Endothelial cell of umbilical vein (primary cell): Measurements from ENCODE around the gene SLC7A8. TPM values are rescaled to one million over a fixed set of nuclear protein-coding genes. Genes with fewer than 3 reads are reported as not detected.

Source experiments
- BruUV-seq: library from RNA; stranded (reverse); fragments of 400-500 nt; replicated peaks from 2 replicates; lab custom pipeline; 2021; lab: Mats Ljungman, UMichigan
- CTCF ChIA-PET: fragments of 300-600, 350-600 bp; sonication (Branson Sonifier 250); formaldehyde crosslinking; loops from one replicate; lab custom pipeline; 2021; ENCODE audit warnings: antibody characterized with exemption, inconsistent platforms; lab: Charles Lee
- POLR2A ChIA-PET: fragments of 300-600, 350-600 bp; sonication (Branson Sonifier 250); formaldehyde crosslinking; loops from one replicate; lab custom pipeline; 2021; ENCODE audit warnings: antibody characterized with exemption, inconsistent platforms; lab: Charles Lee
- DNase-seq: peaks from one replicate; pipeline ENCODE4 v3.0.0-alpha.2; 2011; ENCODE audit warnings: low read depth, low spot score
- FAIRE-seq: peaks from 2 replicates; lab custom pipeline; 2011; peaks lifted over from hg19 to GRCh38; lab: Jason Lieb, UNC
- H2AFZ ChIP-seq: 2 replicates; pipeline ENCODE4 v1.6.0; 2012; ENCODE audit warnings: low read depth, low read length, control low read depth, inconsistent platforms
- H3K27ac ChIP-seq: 2 replicates; pipeline ENCODE4 v1.5.1; 2011; ENCODE audit warnings: low read depth, mild to moderate bottlenecking, control low read depth, low read length, moderate library complexity; ENCODE audit not compliant: insufficient read depth
- H3K27me3 ChIP-seq, 2 experiments: 2 replicates each; pipeline versions ENCODE4 v1.6.0 to v1.6.1; 2011; ENCODE audit warnings: low read length in 2 of 2, mixed read lengths in 1 of 2; ENCODE audit not compliant: control insufficient read depth in 2 of 2, insufficient read depth in 2 of 2
- H3K36me3 ChIP-seq, 2 experiments: 2 replicates in 1 of 2; 3 replicates in 1 of 2; pipeline ENCODE4 v1.5.1; 2011; ENCODE audit warnings: low read length in 2 of 2, mild to moderate bottlenecking in 1 of 2, moderate library complexity in 1 of 2; ENCODE audit not compliant: control insufficient read depth in 2 of 2, insufficient read depth in 2 of 2; ENCODE audit errors: extremely low read depth in 1 of 2
- H3K4me1 ChIP-seq: 3 replicates; pipeline ENCODE4 v1.5.1; 2011; ENCODE audit warnings: mild to moderate bottlenecking, low read length; ENCODE audit not compliant: control insufficient read depth, insufficient read depth; ENCODE audit errors: extremely low read depth
- H3K4me2 ChIP-seq: 2 replicates; pipeline ENCODE4 v1.6.1; 2011; ENCODE audit warnings: low read length, control low read depth, mixed read lengths; ENCODE audit not compliant: insufficient read depth
- H3K4me3 ChIP-seq, 3 experiments: fragments of 200-600 bp in 1 of 3; sonication (generic), shearing (Covaris generic) in 1 of 3; replicated peaks in 1 of 3; 2 replicates each; pipeline ENCODE4 v1.5.1; 2011 to 2016; ENCODE audit warnings: control low read depth in 3 of 3, low read length in 3 of 3, mild to moderate bottlenecking in 2 of 3, inconsistent platforms in 1 of 3, low read depth in 1 of 3, moderate library complexity in 1 of 3; ENCODE audit not compliant: insufficient read depth in 1 of 3
- H3K79me2 ChIP-seq: 2 replicates; pipeline ENCODE4 v1.6.0; 2012; ENCODE audit warnings: low read length, inconsistent platforms; ENCODE audit not compliant: control insufficient read depth, insufficient read depth
- H3K9ac ChIP-seq: replicated peaks from 2 replicates; pipeline ENCODE3; 2011; ENCODE audit warnings: low read length, control low read depth; ENCODE audit not compliant: insufficient read depth; ENCODE audit errors: extremely low read depth
- H3K9me1 ChIP-seq: replicated peaks from 3 replicates; pipeline ENCODE4 v1.6.0; 2011; ENCODE audit warnings: mild to moderate bottlenecking, low read length; ENCODE audit not compliant: control insufficient read depth, insufficient read depth; ENCODE audit errors: extremely low read depth
- H3K9me3 ChIP-seq: replicated peaks from 2 replicates; pipeline ENCODE4 v1.5.1; 2012; ENCODE audit warnings: low read length, inconsistent platforms; ENCODE audit not compliant: control insufficient read depth, insufficient read depth
- H4K20me1 ChIP-seq: replicated peaks from 2 replicates; pipeline ENCODE3; 2011; ENCODE audit warnings: mild to moderate bottlenecking, low read length; ENCODE audit not compliant: control insufficient read depth, insufficient read depth; ENCODE audit errors: extremely low read depth
- CTCF ChIP-seq, 2 donors: IDR thresholded peaks; 1 replicate in 1 of 2; 2 replicates in 1 of 2; pipeline ENCODE4 v1.5.1; 2011; ENCODE audit warnings: low read length in 2 of 2, mild to moderate bottlenecking in 2 of 2, moderate library complexity in 2 of 2, control low read depth in 1 of 2, inconsistent platforms in 1 of 2, low read depth in 1 of 2; ENCODE audit not compliant: insufficient read depth in 1 of 2; ENCODE audit errors: extremely low read depth in 1 of 2
- EZH2 ChIP-seq: IDR thresholded peaks from 2 replicates; pipeline ENCODE4 v1.6.1; 2012; ENCODE audit warnings: borderline replicate concordance, low read depth, mild to moderate bottlenecking, moderate library complexity, low read length, inconsistent platforms; ENCODE audit not compliant: severe bottlenecking
- FOS ChIP-seq: IDR thresholded peaks from 2 replicates; pipeline ENCODE4 v1.6.1; 2011; ENCODE audit warnings: mild to moderate bottlenecking, low read length, moderate library complexity, borderline replicate concordance; ENCODE audit not compliant: insufficient read depth
- GATA2 ChIP-seq: IDR thresholded peaks from 2 replicates; pipeline ENCODE4 v1.7.0; 2011; ENCODE audit warnings: low read depth, mild to moderate bottlenecking, moderate library complexity, mixed read lengths, low read length; ENCODE audit not compliant: insufficient read length, insufficient read depth
- JUN ChIP-seq: IDR thresholded peaks from 2 replicates; pipeline ENCODE4 v1.6.1; 2011; ENCODE audit warnings: borderline replicate concordance, low read depth; ENCODE audit not compliant: insufficient read length, insufficient read depth
- MAX ChIP-seq: IDR thresholded peaks from 2 replicates; pipeline ENCODE4 v1.6.1; 2011; ENCODE audit not compliant: insufficient read depth, insufficient read length
- MYC ChIP-seq: IDR thresholded peaks from one replicate; pipeline ENCODE4 v1.6.1; 2011; ENCODE audit warnings: mild to moderate bottlenecking, low read depth, low read length
- POLR2A ChIP-seq: IDR thresholded peaks from 2 replicates; pipeline ENCODE4 v1.6.1; 2012; ENCODE audit warnings: low read depth, mild to moderate bottlenecking, control low read depth, low read length
- POLR2AphosphoS5 ChIP-seq: IDR thresholded peaks from 2 replicates; pipeline ENCODE4 v1.6.1; 2012; ENCODE audit warnings: low read depth, mild to moderate bottlenecking, control low read depth, low read length, moderate library complexity; ENCODE audit not compliant: insufficient read depth
- dilution Hi-C: fragments of 300-500 bp; cut with MboI; formaldehyde crosslinking; loops from one replicate; pipeline ENCODE4 v1.15.0; 2019; ENCODE audit warnings: low sequenced_read_pairs; ENCODE audit not compliant: extremely low pct_ligation_motif_present
- intact Hi-C: fragments of 100-400 bp; cut with micrococcal nuclease; formaldehyde crosslinking; loops from one replicate; pipeline ENCODE4 v1.10.0; 2022
- polyA plus RNA-seq, 4 experiments: library from polyadenylated mRNA; depleted of rRNA in 3 of 4; stranded (reverse) in 3 of 4; unstranded in 1 of 4; fragments of >200 nt; gene quantifications; 2 replicates each; pipeline versions ENCODE4 v1.2.1 to v1.2.3, GENCODE V29; 2011 to 2012; ENCODE audit warnings: missing spikeins in 1 of 4
- total RNA-seq: library from RNA; stranded (reverse); gene quantifications from 2 replicates; pipeline ENCODE4 v1.2.3, GENCODE V29; 2021

Gene SLC7A8
- total and polyA plus RNA-seq, 2 donors (not counting 3 experiments of a cell fraction or from before 2014, with no cell fraction given) = 0.76 to 1.1 TPM

GRCh38 chr14:23173796-23174195 is 9.7 kb downstream of the SLC7A8 start:
- no peak for FAIRE-seq
- H3K4me1 ChIP-seq = peaks cover 6% of the 10 kb centered on the region
- intact Hi-C loops (no loop called here), dilution Hi-C loops (no loop called here)
- ChIA-PET POLR2A (no interaction called here), CTCF (interaction anchor here (1.1 to 25.6 kb wide), 3 partner anchors 10 to 49 kb away, joined by 3 to 1289 read pairs (median 4); partner anchors contain the start of gene CEBPE)
- H3K79me2 ChIP-seq = no peaks in the 10 kb centered on the region
- no TSS peak for BruUV-seq
- H3K27me3 ChIP-seq = peaks cover 6 to 17% of the 10 kb centered on the region in 2 experiments
- H3K27ac ChIP-seq = no peak overlapping the region
- H3K9ac ChIP-seq = no peak overlapping the region
- H3K36me3 ChIP-seq = no peaks in the 10 kb centered on the region
- no peaks in the 10 kb centered on the region for H3K9me1 ChIP-seq
- TF ChIP-seq EZH2 (no peak), POLR2AphosphoS5 (no peak), CTCF (IDR thresholded peaks at IDR 0.05; ENCODE audit: extremely low read depth in 1 of 2, insufficient read depth in 1 of 2, low read depth in 1 of 2, low read length in 2 of 2) (no peak), GATA2 (no peak), JUN (no peak), POLR2A (no peak), MAX (no peak), FOS (no peak), MYC (no peak)
- DNase-seq = no peak
- no peak overlapping the region for H3K4me2 ChIP-seq
- no peaks in the 10 kb centered on the region for H4K20me1 ChIP-seq
- H3K9me3 ChIP-seq = no peaks in the 10 kb centered on the region
- H2AFZ ChIP-seq = no peak overlapping the region
- no peak overlapping the region for H3K4me3 ChIP-seq
